GM15510 (cell line): ENCODE data around the gene LEO1.

Source experiments
- POLR2A ChIP-seq: IDR thresholded peaks from 3 replicates; pipeline ENCODE4 v1.6.1; 2011; ENCODE audit warnings: borderline replicate concordance; ENCODE audit not compliant: insufficient read length; ENCODE audit errors: extremely low read depth

LEO1 gene

DNA sequence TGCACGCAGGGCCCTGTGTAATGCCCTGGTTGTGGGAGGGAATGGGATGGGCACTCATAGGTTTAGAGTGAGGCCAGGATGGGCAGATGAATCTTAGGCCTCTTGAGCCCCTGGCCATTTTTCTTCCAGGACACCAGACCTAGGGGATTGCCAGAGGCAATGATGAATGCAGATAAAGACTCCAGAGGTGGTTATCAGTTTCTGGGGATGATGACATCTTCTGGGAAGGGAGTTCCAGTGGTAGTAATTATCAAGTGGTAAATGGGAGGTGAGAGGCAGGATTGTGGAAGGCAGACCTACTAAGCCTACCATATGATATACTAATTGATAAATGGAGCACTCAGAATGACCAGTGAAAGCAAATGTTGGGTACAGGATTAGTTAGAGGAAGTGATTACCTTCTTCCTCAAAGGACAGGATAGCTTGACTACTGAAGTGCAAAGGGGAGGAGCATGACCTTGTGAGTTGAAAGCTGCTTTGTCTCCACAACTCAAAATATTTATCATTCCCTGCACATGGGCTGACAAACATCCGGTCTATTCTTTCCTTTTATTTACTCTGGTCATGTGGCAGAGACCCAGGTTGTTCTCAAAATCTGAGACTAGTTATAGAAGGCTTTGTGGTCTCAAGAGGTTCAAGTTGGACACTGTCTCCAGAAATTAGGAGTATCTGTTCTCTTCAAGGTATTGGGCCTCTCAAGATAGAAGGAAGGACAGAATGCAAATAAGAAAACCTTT, 37.3 kb upstream of the LEO1 start:
- no peak for TF ChIP-seq POLR2A

DNA sequence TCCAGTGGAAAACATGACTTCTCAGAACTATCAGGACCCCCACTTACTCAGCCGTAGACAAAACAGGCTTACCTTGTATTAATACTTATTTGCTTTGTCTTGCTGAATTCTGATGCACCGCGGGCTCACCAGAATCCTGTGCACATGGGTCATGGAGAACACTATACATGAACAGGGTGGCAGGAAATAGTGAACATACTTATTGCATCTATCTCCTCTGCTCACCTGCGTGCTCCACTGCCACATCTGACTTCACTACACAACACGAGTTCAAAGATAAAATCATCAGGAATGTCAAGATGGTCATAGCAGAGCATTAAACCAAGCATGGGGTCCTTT, 36.8 kb upstream of the LEO1 start:
- TF ChIP-seq POLR2A = no peak

DNA sequence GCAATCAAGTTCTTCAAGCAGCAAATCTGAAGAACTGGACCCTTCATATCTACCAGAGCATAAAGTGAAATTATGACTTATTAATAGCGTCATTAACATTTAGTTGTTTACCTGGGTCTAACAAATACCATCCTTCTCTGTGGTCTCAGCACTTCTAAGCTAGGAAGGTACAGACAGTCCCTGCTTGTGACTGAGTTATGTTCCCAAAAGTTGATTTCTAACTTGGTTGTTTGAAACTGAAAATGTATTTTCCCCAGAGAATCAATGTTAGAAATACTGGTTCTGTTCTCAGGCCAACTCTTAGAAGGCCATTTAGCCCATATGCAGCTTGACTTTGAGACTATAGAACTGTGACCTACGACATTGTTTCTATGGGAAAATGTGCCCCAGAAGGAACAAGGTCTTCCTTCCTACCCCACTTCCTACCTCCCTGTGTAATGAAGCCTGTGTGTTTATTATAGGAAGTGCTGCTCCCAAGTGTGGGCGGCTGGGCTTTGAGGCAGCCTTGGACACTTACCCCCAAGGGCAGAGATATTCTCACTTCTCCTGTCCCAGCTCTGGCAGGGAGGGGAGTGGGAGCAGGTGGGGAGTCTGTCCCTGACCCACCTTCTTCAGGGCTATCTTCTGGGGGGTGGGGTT, 35.2 kb upstream of the LEO1 start:
- TF ChIP-seq POLR2A = no peak

DNA sequence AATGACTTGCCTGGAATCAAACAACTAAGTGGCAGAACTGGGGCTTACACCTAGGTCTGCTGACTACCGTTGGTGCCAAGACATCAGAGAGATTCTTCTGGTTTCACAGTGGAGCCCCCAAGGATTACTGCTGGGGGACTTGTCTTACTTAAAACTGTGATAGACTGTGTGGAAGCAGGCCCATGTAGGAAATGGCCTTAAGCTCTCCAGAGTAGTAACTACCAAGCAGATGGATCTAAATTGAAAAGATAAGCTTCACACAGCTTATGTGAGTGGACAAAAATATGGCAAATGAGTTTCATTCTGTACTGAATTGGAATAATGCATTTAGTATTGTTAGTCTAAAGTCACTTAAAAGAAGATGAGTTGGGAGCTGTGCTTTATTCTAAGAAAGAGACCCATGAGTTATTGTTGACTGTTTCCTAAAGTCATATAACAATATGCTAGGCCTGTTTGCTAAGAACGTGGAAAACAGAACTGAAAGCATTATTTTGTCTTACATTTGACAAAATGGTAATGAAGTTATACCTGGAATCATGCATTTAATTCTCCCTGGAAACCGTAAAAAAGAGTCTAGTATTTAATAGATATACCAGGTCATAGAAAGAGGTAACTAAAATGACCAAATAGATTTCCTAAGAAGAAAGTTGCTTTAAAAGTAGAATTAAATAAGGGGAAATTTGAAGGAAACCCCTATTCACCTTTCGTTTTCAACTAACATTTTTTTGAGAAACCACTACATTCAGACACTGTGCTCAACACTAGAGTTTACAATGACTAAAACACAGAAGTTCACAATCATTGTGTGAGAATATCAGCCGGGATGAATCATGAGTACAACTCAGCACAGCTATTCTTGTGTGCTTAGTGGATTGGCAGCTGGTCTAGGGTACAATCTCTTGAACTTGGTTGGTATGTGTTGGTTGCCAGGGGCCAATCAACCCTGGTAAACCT, 34.4 kb upstream of the LEO1 start:
- no peak for TF ChIP-seq POLR2A

DNA sequence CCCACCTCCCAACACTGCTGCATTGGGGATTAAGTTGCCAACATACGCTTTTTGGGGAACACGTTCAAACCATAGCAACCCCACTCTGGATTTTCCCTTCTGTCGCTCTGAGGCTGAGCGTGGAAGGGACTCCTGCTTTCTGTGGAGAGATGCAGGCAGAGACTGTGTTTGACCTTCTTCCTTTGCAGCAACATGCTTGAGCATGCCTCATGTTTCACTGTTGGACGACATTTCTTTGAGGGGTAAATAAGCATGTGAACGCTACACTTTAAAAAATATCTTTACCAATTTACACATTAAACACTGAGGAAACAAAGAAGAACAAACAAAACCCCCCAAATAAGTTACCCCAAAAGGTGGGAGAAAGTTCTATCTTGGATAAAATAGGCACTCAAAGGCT, 33.2 kb upstream of the LEO1 start:
- TF ChIP-seq POLR2A = no peak

DNA sequence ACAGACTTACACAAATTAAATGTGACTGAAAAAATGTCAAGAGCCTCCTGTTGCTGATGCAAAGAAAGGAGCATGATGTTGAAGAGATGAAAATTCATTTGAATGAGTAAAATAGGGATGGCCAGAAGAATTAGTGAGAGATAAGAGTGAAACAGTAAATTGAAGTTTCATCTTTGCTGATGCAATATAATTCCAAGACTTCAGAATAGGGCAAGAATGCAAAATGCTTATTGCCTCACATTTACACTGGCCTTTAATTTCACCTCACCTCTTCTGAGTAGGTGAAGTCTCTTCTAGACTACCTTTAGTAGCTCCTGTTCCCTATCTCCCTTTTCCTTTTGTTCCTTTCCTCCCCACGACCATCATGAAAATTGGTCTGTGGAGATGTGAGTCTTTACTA, 32.1 kb upstream of the LEO1 start:
- TF ChIP-seq POLR2A = no peak

DNA sequence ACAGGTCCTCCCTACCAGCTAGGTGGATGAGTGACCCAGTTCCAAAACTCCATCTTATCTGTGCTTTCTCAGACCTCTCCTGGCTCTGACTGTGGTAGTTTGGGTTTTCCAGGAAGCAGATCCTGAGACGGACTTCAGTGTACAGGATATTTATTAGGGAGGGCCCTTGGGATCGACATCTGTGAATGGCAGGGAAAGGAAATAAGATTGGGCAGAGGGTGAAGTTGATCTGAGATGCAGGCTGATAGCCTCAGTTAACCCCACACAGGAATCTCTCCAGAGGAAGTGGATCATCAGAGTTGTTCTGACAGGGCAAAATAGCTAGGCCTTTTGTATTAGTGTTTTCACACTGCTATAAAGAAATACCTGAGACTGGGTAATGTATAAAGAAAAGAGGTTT, 30.8 kb upstream of the LEO1 start:
- no peak for TF ChIP-seq POLR2A

DNA sequence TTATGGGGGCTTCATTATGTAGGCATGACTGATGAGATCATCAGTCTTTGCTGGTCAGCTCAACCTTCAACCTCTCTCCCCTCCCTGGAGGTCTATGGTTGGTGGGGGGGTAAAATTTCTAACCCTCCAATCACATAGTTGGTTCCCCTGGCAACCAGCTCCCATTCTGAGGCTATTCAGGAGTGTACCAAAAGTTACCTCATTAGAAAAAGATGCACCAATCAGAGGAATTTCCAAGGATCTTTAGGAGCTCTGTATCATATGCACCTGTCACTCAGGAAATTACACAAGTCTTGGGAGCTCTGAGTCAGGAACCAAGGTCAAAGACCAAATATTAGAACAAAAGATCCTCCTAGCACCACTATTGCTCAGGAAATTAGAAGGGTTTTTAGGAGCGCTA, 21.4 kb upstream of the LEO1 start:
- TF ChIP-seq POLR2A = no peak

DNA sequence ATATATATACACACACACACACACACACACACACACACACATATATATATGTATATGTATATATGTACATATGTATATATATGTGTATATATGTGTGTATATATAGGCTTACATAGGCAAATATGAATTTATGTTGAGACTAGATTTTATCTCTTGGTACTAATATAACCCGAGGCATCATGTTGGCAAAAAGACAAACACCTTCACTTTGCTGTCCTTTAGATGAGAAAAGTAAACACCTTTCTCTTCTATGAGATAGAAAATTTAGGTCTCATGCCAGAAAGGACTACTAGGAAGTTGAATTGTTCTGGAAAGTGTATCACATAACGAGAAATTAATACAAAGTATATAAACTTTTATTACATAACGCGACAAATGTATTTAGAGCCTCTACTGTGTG, 19.6 kb upstream of the LEO1 start:
- no peak for TF ChIP-seq POLR2A

DNA sequence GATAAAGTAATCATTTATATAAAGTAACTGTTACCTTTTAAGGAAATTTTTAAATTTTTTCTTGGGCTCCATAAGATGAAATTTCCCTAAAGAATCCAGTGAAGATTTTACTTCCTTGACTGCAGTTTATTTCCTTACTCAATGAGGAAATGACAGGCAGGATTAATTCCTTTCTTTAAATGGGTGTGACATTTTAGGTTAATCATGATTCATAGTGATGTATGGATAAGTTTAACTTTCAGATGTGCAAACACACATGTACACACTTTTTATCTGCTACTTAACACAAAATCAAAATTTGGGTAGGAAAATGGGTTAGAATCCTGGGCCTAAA, 11.2 kb upstream of the LEO1 start:
- no peak for TF ChIP-seq POLR2A

DNA sequence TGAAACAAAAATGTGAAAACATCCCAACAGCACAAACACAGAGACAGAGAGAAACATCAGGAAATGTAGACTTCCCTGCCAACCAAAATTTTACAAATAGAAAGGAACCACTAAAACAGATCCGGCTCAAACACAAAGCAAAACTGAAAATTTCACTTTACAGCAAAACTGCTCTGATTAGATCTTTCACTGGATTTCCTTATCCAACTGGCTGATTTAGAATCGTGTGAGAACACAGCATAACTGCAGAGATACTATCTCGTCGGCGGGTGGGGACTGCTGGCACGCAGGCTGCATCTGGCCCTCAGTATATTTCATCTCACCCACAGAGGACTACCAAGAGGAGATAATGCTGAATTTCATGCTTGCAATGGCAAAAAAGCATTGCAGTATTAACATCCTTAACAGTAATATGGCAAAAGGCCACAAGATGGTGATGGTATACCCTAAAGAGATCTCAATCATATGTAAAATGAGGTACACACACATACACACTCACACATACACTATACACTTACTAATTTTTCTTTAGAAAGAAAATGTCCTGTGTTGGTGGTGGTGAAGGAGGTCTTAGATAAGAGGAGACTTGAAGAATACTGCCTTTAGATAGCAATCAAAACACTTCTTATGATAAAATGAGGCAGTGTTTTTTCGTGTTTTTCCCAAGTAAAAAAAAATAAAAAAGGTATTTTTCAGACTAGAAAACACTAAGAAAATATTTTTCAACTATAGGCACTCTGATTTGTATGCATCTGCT, 10.6 kb upstream of the LEO1 start:
- peak; percentile 18 for TF ChIP-seq POLR2A

DNA sequence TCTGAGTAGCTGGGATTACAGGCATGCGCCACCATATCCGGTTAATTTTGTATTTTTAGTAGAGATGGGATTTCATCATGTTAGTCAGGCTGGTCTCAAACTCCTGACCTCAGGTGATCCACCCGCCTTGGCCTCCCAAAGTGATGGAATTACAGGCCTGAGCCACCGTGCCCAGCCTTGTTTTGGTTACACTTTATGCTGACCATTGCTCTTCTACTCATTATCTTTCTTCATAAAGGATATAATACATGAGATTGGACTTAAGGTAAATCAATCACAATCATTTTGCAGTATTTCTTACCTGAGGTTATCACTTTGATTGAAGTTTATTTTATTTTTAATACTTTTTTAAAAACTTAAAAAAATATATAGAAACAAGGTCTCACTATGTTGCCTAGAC, 2.2 kb upstream of the LEO1 start:
- TF ChIP-seq POLR2A = no peak

DNA sequence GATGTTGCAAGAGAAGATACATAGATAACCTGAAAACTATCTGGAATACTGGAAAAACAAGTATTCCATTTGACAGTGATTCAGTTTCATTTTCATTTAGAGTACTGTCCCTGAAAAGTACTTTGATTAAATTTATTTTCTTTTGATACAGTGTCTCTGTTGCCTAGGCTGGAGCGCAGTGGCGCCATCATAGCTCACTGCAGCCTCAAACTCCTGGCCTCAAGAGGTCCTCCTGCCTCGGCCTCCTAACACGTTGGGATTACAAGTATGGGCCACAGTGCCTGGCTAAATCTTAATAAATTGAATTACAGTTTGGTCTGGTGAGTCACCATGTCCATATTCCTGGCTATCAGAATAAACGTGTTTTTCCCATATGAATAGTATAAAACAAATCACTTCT, 1.6 kb upstream of the LEO1 start:
- no peak for TF ChIP-seq POLR2A

DNA sequence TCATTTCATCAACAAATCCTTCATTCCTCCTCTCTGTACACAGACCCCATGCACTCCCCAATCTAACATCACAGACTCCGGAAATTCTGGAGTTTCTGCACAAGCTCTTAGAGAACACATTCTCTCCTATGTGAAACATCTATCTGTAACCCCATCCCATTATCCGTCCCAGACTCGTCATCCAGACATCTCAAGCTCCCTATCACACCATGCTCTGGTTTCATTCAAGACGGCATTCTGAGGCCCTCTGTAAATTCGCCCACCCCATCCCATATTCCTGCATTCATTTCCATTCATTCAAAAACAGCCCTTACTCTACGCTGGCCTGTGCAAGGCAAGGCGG, 575 bp downstream of the LEO1 start:
- TF ChIP-seq POLR2A = no peak

DNA sequence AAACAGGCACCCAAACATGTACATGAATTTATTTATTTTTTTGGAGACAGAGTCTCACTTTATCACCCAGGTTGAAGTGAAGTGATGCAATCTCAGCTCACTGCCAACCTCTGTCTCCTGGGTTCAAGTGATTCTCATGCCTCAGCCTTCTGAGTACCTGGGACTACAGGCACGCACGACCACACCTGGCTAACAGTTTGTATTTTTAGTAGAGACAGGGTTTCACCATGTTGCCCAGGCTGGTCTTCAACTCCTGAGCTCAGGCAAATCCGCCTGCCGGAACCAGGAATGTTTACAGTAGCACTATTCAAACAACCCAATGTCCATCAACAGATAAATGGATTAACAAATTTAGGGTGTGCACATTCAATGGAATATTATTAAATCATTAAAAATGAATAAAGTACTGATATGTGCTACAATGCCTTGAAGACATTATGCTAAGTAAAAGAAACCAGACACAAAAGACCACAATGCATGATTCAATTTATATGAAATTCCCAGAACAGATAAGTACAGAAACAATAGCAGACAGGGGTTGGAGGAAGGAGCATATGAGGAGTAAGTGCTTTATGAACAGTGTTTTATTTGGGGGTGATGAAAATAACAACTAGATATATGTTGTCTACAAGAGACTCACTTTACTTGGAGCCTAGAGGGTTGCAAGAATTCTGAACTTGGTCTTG, 1.3 kb downstream of the LEO1 start:
- TF ChIP-seq POLR2A = no peak

DNA sequence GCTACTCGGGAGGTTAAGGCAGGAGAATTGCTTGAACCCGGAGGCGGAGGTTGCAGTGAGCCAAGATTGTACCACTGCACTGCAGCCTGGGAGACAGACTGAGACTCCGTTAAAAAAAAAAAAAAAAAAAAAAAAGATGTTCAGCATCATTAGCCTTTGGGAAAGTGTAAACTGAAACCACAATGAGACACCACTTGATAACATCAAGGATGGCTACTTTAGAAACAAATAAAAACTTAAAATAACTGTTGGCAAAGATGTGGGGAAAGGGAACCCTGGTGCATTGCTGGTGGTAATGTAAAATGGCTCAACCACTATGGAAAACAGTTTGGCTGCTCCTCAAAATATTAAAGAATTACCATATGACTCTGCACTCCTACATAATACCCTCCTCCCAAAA, 1.9 kb downstream of the LEO1 start:
- no peak for TF ChIP-seq POLR2A

DNA sequence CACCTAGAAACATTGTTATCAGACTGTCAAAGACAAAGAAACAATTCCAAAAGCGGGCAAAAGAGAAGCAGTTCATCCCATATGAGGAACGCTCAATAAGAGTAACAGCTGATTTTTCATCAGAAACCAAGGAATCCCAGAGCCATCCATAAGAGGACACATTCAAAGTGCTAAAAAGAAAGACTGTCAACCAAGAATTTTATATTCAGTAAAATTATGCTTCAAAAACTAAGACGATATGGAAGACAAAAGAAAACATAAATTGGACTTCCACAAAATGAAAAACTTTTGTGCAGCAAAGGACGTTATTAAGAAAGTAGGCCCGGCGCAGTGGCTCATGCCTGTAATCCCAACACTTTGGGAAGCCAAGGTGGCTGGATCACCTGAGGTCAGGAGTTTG, 4.0 kb downstream of the LEO1 start:
- TF ChIP-seq POLR2A = no peak
